ENCODE results near the gene CD99.

CD99 gene

DNA sequence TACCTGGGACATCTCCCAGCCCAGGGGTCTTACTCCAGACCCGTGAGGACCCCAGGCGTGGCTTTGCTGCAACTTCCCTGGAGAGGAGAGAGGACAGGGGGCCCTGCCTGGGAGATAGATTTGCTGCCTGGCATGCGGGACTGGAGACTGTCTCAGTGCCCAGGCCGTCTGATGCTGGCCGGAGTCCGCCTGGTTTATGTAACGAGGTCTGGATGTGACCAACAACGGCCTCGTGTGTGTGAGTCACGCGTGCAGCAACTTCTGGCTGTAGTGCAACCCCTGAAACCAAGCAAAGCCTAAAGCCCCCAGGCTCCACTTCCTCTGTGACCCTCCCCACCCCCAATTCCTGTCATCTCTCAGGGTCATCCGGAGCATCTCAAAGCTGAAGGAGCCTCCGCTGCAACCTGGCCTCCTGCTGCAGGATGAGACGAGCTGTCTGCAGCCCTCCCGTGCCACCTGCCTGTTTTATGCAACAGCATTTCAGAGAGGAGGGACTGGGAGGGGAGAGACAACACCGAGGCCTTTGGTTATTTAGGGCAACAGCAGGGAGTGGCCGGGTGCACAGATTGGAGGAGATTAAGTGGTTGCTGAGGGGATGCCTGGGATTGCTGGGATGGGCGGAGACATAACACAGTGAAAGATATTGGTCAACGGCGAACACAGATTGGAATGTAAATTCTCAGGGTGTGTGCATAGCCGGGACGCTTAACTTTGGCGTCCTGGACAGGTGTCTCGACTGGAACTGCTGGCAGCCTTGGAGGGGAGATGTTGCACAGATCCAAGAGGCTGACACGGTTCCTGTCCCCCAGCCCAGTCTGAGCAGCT is 76.7 kb downstream of the CD99 start (continued):
- TF ChIP-seq, protein P1, sequence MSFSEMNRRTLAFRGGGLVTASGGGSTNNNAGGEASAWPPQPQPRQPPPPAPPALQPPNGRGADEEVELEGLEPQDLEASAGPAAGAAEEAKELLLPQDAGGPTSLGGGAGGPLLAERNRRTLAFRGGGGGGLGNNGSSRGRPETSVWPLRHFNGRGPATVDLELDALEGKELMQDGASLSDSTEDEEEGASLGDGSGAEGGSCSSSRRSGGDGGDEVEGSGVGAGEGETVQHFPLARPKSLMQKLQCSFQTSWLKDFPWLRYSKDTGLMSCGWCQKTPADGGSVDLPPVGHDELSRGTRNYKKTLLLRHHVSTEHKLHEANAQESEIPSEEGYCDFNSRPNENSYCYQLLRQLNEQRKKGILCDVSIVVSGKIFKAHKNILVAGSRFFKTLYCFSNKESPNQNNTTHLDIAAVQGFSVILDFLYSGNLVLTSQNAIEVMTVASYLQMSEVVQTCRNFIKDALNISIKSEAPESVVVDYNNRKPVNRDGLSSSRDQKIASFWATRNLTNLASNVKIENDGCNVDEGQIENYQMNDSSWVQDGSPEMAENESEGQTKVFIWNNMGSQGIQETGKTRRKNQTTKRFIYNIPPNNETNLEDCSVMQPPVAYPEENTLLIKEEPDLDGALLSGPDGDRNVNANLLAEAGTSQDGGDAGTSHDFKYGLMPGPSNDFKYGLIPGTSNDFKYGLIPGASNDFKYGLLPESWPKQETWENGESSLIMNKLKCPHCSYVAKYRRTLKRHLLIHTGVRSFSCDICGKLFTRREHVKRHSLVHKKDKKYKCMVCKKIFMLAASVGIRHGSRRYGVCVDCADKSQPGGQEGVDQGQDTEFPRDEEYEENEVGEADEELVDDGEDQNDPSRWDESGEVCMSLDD (tag by site-specific recombination; IDR thresholded peaks at IDR 0.05), result no peak
- TF ChIP-seq SP7 (tag by site-specific recombination; IDR thresholded peaks at IDR 0.05), result no peak
- no peak for TF ChIP-seq ZSCAN23 (tag by site-specific recombination; IDR thresholded peaks at IDR 0.05)
- TF ChIP-seq ZBTB48 (tag by site-specific recombination; IDR thresholded peaks at IDR 0.05), result no peak
- TF ChIP-seq ZNF785 (tag by site-specific recombination; IDR thresholded peaks at IDR 0.05), result no peak
- no peak for TF ChIP-seq ZNF529 (tag by site-specific recombination; IDR thresholded peaks at IDR 0.05; ENCODE audit: insufficient replicate concordance)
- no peak for TF ChIP-seq INSM2 (tag by site-specific recombination; IDR thresholded peaks at IDR 0.05)

- H3K9me3 ChIP-seq (ENCODE audit: control insufficient read depth, insufficient read depth, low read depth, low read length), result no peaks in the 10 kb centered on the region
- POLR2A ChIA-PET, result no interaction called here
- H3K36me3 ChIP-seq (ENCODE audit: control insufficient read depth in 2 of 2, insufficient read depth in 1 of 2, low read length in 2 of 2), result no peaks in the 10 kb centered on the region
- no peak overlapping the region for H3K27ac ChIP-seq (ENCODE audit: extremely low read depth, low read depth, low read length)
- no peaks in the 10 kb centered on the region for H3K4me1 ChIP-seq (ENCODE audit: control insufficient read depth, insufficient read depth, low read length)
- CTCF ChIA-PET, result no interaction called here
- no peak overlapping the region for H3K4me3 ChIP-seq (ENCODE audit: low read depth, low read length)
- TF ChIP-seq PBX3 (CRISPR knock-in tag; IDR thresholded peaks at IDR 0.05) (no peak), ZNF324 (tag by site-specific recombination; IDR thresholded peaks at IDR 0.05) (no peak), ZNF341 (tag by site-specific recombination; IDR thresholded peaks at IDR 0.05; ENCODE audit: low read depth) (no peak), OVOL3 (tag by site-specific recombination; IDR thresholded peaks at IDR 0.05) (no peak), ZBTB7A (tag by site-specific recombination; IDR thresholded peaks at IDR 0.05; ENCODE audit: low read depth) (no peak), ZNF664 (tag by site-specific recombination; IDR thresholded peaks at IDR 0.05) (no peak), HOXC10 (CRISPR knock-in tag; IDR thresholded peaks at IDR 0.05) (no peak), ZNF510 (tag by site-specific recombination; IDR thresholded peaks at IDR 0.05; ENCODE audit: insufficient replicate concordance) (no peak), ZNF221 (tag by site-specific recombination; IDR thresholded peaks at IDR 0.05; ENCODE audit: borderline replicate concordance) (no peak), ZNF585B (tag by site-specific recombination; IDR thresholded peaks at IDR 0.05) (no peak), ZNF596 (tag by site-specific recombination; IDR thresholded peaks at IDR 0.05) (no peak), ZNF624 (tag by site-specific recombination; IDR thresholded peaks at IDR 0.05) (no peak), ZNF362 (tag by site-specific recombination; IDR thresholded peaks at IDR 0.05) (no peak), SCRT1 (tag by site-specific recombination; IDR thresholded peaks at IDR 0.05; ENCODE audit: borderline replicate concordance) (no peak), MZF1 (tag by site-specific recombination; IDR thresholded peaks at IDR 0.05; ENCODE audit: borderline replicate concordance) (no peak), ZBTB20 (tag by site-specific recombination; IDR thresholded peaks at IDR 0.05) (no peak), ZNF776 (tag by site-specific recombination; IDR thresholded peaks at IDR 0.05; ENCODE audit: borderline replicate concordance) (no peak)
- TF ChIP-seq, protein P2, sequence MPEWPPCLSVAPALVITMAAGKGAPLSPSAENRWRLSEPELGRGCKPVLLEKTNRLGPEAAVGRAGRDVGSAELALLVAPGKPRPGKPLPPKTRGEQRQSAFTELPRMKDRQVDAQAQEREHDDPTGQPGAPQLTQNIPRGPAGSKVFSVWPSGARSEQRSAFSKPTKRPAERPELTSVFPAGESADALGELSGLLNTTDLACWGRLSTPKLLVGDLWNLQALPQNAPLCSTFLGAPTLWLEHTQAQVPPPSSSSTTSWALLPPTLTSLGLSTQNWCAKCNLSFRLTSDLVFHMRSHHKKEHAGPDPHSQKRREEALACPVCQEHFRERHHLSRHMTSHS (tag by site-specific recombination; IDR thresholded peaks at IDR 0.05), result no peak
- TF ChIP-seq, protein P3, sequence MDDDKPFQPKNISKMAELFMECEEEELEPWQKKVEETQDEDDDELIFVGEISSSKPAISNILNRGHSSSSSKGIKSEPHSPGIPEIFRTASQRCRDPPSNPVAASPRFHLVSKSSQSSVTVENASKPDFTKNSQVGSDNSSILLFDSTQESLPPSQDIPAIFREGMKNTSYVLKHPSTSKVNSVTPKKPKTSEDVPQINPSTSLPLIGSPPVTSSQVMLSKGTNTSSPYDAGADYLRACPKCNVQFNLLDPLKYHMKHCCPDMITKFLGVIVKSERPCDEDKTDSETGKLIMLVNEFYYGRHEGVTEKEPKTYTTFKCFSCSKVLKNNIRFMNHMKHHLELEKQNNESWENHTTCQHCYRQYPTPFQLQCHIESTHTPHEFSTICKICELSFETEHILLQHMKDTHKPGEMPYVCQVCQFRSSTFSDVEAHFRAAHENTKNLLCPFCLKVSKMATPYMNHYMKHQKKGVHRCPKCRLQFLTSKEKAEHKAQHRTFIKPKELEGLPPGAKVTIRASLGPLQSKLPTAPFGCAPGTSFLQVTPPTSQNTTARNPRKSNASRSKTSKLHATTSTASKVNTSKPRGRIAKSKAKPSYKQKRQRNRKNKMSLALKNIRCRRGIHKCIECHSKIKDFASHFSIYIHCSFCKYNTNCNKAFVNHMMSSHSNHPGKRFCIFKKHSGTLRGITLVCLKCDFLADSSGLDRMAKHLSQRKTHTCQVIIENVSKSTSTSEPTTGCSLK (tag by site-specific recombination; IDR thresholded peaks at IDR 0.05), result no peak
Measured at GRCh38 chrX:2769615-2770014, 78.5 kb downstream of the CD99 start.
